Measurements from ENCODE around the gene CASQ1. TPM values are rescaled to one million over a fixed set of nuclear protein-coding genes. Genes with fewer than 3 reads are reported as not detected.
A peak's percentile ranks its signal among the peaks of the same experiment; 100 is the strongest.

The CASQ1 gene
- total RNA-seq, 2 experiments from 2014 or later = not detected

DNA sequence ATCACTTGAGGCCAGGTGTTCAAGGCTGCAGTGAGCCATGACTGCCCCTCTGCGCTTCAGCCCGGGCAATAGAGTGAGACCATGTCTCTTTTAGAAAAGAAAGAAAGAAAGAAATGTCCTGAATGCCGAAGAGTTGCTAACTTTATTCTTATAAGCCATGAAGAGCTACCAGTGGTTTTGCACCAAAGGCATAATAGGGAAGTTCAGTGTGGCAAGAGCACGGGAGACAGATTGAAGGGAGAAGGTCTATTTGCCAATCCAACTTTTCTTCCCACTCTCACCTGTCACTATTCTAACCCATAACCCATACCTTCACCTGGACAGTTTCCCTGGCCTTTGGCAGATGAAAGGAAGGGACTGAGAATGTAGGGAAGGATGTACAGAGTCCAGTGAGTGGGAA is 10.4 kb downstream of the CASQ1 start:
- ATAC-seq (ENCODE audit: low read depth) = no peak
- H3K4me3 Mint-ChIP-seq = no peak overlapping the region
- POLR2A ChIA-PET = no interaction called here
- H3K27ac Mint-ChIP-seq = no peak overlapping the region
- no peaks in the 10 kb centered on the region for H3K27me3 Mint-ChIP-seq
- no peak for DNase-seq
- no peaks in the 10 kb centered on the region for H3K9me3 Mint-ChIP-seq
- H3K4me1 Mint-ChIP-seq = peaks cover 12% of the 10 kb centered on the region
- peaks cover 1% of the 10 kb centered on the region for H3K36me3 Mint-ChIP-seq

DNA sequence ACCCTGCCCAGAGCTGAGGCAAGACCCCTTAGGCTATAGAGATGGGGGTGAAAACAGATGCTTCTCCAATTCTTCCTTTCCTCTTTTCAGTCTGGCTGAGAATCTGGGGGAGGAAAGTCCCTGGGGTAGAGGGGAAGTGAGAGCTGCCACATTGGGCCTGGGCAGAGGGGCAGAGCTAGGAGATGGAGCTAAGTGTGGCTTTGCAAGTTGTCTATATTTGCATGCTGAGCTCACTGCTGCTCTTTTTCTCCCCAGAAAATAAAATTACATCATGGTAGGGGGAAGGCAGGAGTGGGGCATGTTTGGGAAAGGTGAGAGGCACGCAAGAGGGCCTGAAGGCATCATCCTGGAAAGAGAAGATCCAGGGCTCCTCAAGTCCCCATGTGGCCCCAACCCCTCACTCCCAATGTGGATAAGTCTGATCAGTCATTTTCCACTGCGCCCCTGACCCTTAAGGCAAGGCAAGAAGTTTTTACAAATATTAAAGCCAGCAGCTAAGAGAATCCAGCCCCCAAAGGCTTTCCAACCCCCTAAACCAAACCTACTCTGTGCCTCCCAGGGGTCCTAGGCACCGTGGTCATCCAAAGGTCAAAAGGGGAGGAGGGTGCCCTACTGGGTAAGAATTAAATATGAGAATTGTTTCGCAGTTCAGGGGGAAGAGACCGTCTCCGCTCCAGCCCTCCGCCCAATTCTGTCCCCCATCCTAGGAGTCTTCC is 14.3 kb downstream of the CASQ1 start:
- Mint-ChIP-seq H3K4me3 (peak overlapping the region; percentile 91), H3K27me3 (no peaks in the 10 kb centered on the region), H3K27ac (peak overlapping the region; percentile 65), H3K4me1 (peaks cover 25% of the 10 kb centered on the region), H3K9me3 (no peaks in the 10 kb centered on the region), H3K36me3 (peaks cover 1% of the 10 kb centered on the region)
- DNase-seq (no peak), ATAC-seq (ENCODE audit: low read depth) (no peak)
- POLR2A ChIA-PET = interaction anchor here (0.6 to 1.7 kb wide), 4 partner anchors 39 to 106 kb away, joined by 3 to 6 read pairs (median 4); partner anchors contain the start of genes DCAF8 and IGSF8

DNA sequence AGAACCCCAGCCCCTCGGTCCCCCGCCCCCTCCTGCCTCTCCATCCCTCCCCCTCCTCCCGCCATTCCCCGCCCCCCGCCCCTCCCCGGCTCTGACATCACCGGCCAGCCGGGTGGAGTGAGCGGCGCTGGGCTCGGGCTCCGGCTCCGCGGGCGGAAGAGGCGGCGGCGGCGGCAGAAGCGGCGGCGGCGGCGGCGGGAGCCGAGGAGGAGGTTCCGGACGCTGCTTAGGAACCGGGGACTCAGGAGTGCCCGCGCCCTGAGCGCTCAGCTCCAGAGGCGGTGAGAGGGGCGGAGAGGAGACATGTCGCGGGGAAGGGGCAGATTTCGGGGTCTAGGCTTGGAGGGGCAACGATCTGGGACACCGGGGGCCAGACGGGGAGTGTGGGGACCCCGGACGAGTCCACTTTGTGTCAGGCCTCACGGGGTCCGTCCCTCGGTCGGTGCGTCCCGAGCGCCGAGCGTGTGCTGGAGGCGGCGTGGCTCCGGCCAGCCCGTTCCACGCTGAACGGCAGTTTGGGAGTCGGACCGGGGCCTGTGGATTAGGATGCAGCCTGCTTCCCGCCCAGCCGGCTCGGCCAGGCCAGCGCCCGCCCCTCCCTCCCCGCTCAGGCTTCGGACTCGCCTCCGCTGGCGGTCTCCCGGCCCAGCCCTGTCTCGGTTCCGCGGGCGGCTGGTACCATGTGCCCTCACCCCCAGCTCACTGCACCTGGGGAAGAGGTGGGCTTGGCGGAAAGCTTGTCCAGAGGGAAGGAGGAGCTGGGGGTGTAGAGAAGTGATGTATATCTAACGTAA is 15.1 kb downstream of the CASQ1 start, which contains the start of gene PEA15:
TSS of gene PEA15 (plus strand) at position 143 of the 794 bp plus-strand sequence. CDS start 6,161 bp downstream, outside the sequence.
- Mint-ChIP-seq H3K4me1 (peaks cover 29% of the 10 kb centered on the region), H3K27ac (peak within 1 kb of the TSS; percentile 84), H3K4me3 (peak within 1 kb of the TSS; percentile 91), H3K9me3 (no peaks in the 10 kb centered on the region), H3K36me3 (peaks cover 1% of the 10 kb centered on the region), H3K27me3 (no peaks in the 10 kb centered on the region)
- DNase-seq = peak; percentile 77
- POLR2A ChIA-PET = interaction anchor here (0.6 to 1.7 kb wide), 4 partner anchors 38 to 107 kb away, joined by 3 to 6 read pairs (median 4); partner anchors contain the start of genes DCAF8 and IGSF8
- ATAC-seq (ENCODE audit: low read depth) = peak; percentile 82

DNA sequence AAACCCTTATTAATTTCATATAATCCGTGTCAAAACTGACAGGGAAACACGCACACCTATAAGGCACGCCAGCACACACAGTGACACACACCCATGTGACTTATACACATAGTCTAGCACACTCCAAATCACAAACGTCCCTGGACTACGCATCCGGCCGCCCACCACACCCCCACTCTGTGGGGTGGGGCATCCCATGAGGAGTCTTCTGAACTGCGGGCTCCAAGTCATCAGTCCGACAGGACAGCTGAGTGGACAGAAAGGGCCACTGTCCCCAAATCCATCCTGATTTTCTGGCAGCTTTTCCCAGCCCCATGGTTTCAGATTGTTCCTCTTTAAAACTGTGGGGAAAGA is 15.6 kb downstream of the CASQ1 start:
- H3K27me3 Mint-ChIP-seq = no peaks in the 10 kb centered on the region
- POLR2A ChIA-PET = interaction anchor here (1.2 to 1.7 kb wide), 2 partner anchors 86 to 108 kb away, joined by 3 to 6 read pairs; partner anchors contain the start of gene IGSF8
- peak; percentile 51 for DNase-seq
- H3K4me1 Mint-ChIP-seq = peaks cover 29% of the 10 kb centered on the region
- peak overlapping the region; percentile 40 for H3K27ac Mint-ChIP-seq
- peak overlapping the region; percentile 91 for H3K4me3 Mint-ChIP-seq
- H3K9me3 Mint-ChIP-seq = no peaks in the 10 kb centered on the region
- ATAC-seq (ENCODE audit: low read depth) = peak; percentile 64
- peaks cover 1% of the 10 kb centered on the region for H3K36me3 Mint-ChIP-seq

DNA sequence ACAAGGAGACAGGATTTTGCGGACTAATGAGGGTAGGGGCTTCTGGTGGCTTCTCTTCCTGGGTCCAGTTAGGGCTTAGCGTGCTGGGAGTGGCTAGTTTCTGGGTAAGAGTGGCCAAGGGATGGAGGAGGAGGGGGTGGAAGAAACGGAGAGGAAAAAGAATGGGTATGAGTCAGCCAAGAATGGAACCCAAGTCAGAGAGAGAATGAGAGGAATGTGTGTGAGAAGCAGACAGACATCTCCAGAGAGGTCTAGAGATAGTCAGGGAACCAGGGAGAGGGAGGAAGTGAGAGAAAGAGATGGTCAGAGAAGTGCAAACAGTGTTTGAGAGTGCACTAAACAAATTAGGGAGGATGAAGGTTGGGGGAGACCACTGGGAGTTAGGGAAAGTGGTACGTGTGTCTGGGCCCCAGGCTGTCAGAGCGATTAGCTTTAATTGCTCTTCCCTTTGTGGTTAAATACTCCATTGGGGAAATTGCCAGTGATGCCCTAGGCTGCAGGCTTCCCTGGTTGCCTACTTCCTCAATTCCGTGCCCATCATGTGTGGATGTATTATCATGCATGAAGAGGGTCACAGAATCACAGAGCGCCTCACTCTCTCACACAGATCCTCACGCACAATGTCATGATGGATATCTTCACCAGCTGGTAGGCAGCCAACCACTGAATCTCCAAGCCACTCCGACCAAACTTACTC is 16.2 kb downstream of the CASQ1 start:
- POLR2A ChIA-PET = interaction anchor here (0.9 to 1.7 kb wide), 2 partner anchors 56 to 85 kb away, joined by 4 to 6 read pairs; partner anchors contain the start of gene DCAF8
- ATAC-seq (ENCODE audit: low read depth) (no peak), DNase-seq (no peak)
- peaks cover 1% of the 10 kb centered on the region for H3K36me3 Mint-ChIP-seq
- peaks cover 29% of the 10 kb centered on the region for H3K4me1 Mint-ChIP-seq
- H3K27ac Mint-ChIP-seq = peak overlapping the region; percentile 4
- H3K4me3 Mint-ChIP-seq = peak overlapping the region; percentile 91
- no peaks in the 10 kb centered on the region for H3K27me3 Mint-ChIP-seq
- no peaks in the 10 kb centered on the region for H3K9me3 Mint-ChIP-seq

DNA sequence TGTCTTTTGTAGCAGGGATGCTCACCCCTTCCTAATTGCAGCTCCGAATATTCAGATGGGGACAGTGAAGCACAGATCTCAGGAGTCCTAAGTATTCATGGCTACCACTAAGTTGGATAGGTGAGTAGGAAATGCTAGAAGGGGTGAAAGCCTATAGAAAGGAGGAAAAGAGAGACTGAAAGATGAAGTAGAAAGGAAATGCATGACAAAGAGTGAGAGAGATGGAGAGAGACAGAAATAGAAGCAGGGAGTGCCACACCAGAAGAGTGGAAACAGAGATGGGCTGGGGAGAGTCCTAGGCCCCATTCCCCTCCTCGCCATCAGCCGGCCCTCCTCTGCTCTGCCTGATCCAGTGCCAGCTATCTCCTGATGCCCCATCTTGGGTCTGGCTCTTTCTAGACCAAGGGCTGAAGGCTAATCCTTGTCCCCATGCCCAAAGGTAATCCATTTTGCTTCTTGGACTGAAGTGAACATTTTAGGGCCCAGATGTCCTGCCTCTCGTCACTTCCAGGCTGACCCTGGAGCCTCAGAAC is 16.8 kb downstream of the CASQ1 start:
- Mint-ChIP-seq H3K27me3 (no peaks in the 10 kb centered on the region), H3K4me3 (no peak overlapping the region), H3K4me1 (peaks cover 29% of the 10 kb centered on the region), H3K36me3 (peaks cover 1% of the 10 kb centered on the region), H3K9me3 (no peaks in the 10 kb centered on the region), H3K27ac (no peak overlapping the region)
- no peak for DNase-seq
- no peak for ATAC-seq (ENCODE audit: low read depth)
- POLR2A ChIA-PET = interaction anchor here (0.9 kb wide), 1 partner anchor 56 kb away, joined by 4 read pairs; the partner anchor contains the start of gene DCAF8

DNA sequence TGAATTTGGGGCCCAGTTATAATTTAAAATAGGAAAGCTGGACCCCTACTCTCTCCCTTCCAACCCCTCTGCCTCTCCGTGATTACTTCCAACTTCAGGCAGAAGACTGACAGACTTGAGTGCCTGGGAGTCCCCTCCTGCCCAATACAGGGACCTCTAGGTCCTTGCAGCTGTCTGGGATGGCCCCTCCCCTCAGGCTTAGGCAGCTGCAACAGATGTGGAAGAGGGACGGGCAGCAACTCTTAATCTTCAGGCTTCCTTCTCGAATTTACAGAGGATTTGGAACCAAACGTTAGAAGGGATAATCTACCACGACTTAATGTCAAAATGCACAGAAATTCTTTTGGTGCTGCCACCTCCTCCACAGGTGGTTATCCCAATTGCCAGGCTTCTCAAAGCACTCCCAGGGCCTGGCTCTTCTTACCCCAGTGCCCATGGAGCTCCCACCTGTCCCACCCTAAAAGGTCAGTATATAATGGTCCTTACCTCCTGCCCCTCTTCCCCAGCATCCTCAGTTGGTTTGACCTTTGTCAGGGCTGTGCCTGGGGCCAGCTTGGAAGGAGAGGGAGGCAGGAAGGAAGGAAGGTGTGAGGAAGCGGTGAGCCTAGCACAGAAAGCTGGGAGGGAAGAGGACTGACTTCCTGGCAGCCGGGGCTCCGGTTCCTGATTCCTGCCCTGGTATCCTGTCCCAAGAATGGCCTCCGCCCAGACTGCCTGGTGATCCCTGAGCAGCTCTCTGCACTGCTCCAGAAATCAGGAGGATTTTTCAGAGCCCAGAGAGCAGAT is 17.6 kb downstream of the CASQ1 start:
- POLR2A ChIA-PET = interaction anchor here (1.4 kb wide), 1 partner anchor 9 kb away, joined by 3 read pairs; no protein-coding TSS in a partner anchor
- H3K27ac Mint-ChIP-seq = peak overlapping the region; percentile 23

DNA sequence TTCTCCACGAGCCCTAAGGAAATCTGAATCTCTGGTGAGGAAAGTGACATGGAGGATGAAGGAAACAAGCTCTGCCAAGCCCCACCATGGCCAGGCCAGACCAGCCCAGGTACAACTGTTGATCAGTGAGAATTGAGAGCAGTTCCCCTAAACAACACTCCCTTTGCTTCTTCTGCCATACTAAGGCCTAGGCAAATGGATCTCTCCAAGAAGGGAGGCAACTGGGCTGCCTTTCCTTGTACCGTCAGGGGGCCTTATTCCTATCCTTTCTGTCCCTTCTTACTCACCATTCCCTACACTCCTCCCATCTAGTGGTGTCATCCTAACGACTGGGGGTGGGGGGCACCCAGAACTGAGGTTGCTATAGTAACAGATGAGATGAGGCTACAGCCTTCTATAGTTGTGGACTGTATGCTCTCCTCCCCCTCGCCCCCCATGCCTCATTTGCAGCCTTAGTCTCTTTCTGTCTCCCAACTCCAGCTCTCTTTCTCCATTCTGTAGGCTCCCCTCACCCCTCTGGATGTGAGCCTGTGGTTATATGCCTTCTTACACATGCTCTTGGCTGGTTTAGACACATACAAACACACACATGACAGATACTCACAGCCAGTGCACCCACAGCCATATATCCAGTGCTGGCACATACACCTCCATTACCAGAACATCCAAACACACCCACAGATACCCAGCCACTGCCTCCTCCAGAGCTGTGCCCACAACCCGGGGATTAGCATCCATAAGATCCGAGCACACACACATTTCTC is 18.4 kb downstream of the CASQ1 start:
- POLR2A ChIA-PET = interaction anchor here (1.4 kb wide), 1 partner anchor 10 kb away, joined by 3 read pairs; no protein-coding TSS in a partner anchor
- Mint-ChIP-seq H3K4me1 (peaks cover 29% of the 10 kb centered on the region), H3K9me3 (no peaks in the 10 kb centered on the region), H3K27ac (no peak overlapping the region), H3K27me3 (no peaks in the 10 kb centered on the region), H3K4me3 (no peak overlapping the region), H3K36me3 (peaks cover 9% of the 10 kb centered on the region)
- ATAC-seq (ENCODE audit: low read depth) (no peak), DNase-seq (no peak)

More for the DNA sequence above, 17.6 kb downstream of the CASQ1 start:
- ATAC-seq (ENCODE audit: low read depth) (no peak), DNase-seq (no peak)
- Mint-ChIP-seq H3K4me3 (no peak overlapping the region), H3K36me3 (peaks cover 4% of the 10 kb centered on the region), H3K27me3 (no peaks in the 10 kb centered on the region), H3K4me1 (peaks cover 29% of the 10 kb centered on the region), H3K9me3 (no peaks in the 10 kb centered on the region)

DNA sequence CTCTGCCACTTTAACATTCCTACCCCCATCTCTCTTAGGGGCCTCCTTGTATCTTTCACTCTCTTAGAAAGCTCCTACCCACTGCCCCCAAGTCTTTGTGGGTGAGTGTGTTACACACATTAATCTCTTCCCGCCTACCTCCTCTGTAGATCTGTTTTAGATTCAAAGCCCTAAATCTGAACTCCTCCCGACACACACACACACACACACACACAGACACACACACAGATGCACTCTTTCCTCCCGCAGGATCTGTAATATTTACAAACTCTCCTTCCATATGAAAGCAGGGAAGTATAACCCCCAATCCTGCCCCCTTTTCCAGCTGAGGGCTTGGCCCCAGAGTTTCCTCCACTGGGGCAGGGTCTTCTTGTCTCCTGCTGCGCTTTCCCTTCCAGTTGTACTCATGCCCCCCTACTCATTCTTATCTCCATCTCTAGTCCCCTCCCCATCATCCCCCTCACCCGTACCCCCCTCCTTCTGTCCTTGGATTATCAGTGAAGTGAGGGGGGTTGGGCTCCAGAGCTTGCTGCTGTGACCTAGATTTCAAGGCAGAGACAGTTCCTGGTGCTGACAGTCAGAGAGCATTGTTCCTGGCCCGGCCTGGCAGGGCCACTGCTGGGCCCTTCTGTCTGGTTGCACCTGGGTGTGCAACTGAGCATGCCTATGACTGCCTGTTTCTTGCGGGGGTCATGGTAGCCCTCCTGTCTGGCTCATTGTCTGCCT is 19.1 kb downstream of the CASQ1 start:
- Mint-ChIP-seq H3K27me3 (no peaks in the 10 kb centered on the region), H3K9me3 (no peaks in the 10 kb centered on the region), H3K4me1 (peaks cover 24% of the 10 kb centered on the region), H3K36me3 (peaks cover 9% of the 10 kb centered on the region), H3K4me3 (no peak overlapping the region), H3K27ac (peak overlapping the region; percentile 10)
- DNase-seq = no peak
- no peak for ATAC-seq (ENCODE audit: low read depth)
- POLR2A ChIA-PET = interaction anchor here (1.4 kb wide), 1 partner anchor 11 kb away, joined by 3 read pairs; no protein-coding TSS in a partner anchor

DNA sequence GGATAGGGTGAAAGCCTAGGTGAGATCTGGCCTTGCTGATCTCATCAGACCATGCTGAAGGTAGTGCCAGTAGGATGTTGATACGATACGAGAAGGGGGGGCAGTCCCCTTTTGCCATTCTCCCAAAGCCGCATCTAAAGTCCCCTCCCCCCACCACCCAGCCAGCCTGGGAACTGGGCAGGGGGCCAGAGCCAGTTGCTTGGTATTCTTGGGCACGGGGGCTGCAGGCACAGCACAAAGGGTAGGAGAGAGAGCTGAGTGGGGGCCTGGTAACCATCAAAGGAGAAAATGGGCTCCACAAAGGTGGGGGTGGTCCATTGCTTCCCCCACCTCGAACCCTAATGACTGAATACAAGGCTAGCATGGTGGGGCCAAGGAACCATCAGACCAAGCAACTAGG is 20.2 kb downstream of the CASQ1 start:
- H3K36me3 Mint-ChIP-seq = peaks cover 9% of the 10 kb centered on the region
- no peak for DNase-seq
- no peak overlapping the region for H3K4me3 Mint-ChIP-seq
- no peaks in the 10 kb centered on the region for H3K27me3 Mint-ChIP-seq
- H3K4me1 Mint-ChIP-seq = peaks cover 19% of the 10 kb centered on the region
- ATAC-seq (ENCODE audit: low read depth) = no peak
- H3K9me3 Mint-ChIP-seq = no peaks in the 10 kb centered on the region
- POLR2A ChIA-PET = interaction anchor here (0.6 to 1.4 kb wide), 2 partner anchors 25 to 74 kb away, joined by 4 to 5 read pairs; partner anchors contain the start of gene PEX19
- H3K27ac Mint-ChIP-seq = no peak overlapping the region
